HepG2 (cell line): Measurements from ENCODE around the gene SMIM36. TPM values are rescaled to one million over a fixed set of nuclear protein-coding genes. Genes with fewer than 3 reads are reported as not detected.

Experiments
- AGO2 ChIP-seq: fragments of 200-400 bp; formaldehyde crosslinking; optimal IDR thresholded peaks from 2 replicates; pipeline ENCODE3; 2017; ENCODE audit warnings: mild to moderate bottlenecking, low read depth, low read length, moderate library complexity
- BRCA1 ChIP-seq: sonication (generic); formaldehyde crosslinking; IDR thresholded peaks from 2 replicates; pipeline ENCODE4 v1.4.0; 2020; ENCODE audit warnings: missing genetic modification reagents
- CCDC6 ChIP-seq: sonication (generic); formaldehyde crosslinking; IDR thresholded peaks from 2 replicates; pipeline ENCODE4 v1.8.1; 2022; ENCODE audit warnings: mild to moderate bottlenecking, missing genetic modification reagents, moderate library complexity
- DDIT3 ChIP-seq: sonication (generic); formaldehyde crosslinking; IDR thresholded peaks from 2 replicates; pipeline ENCODE4 v1.4.0; 2020; ENCODE audit warnings: mild to moderate bottlenecking, missing genetic modification reagents
- E2F1 ChIP-seq: sonication (generic); formaldehyde crosslinking; IDR thresholded peaks from 2 replicates; pipeline ENCODE4 v1.5.0; 2020; ENCODE audit warnings: missing genetic modification reagents
- FOXK1 ChIP-seq: sonication (generic); formaldehyde crosslinking; IDR thresholded peaks from 2 replicates; pipeline ENCODE4 v1.4.0; 2020; ENCODE audit warnings: low read depth, missing genetic modification reagents, borderline replicate concordance
- FOXP1 ChIP-seq, 2 experiments: fragments of 450-650 bp in 1 of 2; IDR thresholded peaks; 2 replicates each; pipeline ENCODE4 v1.6.1; 2017 to 2018; ENCODE audit warnings: antibody characterized with exemption in 1 of 2
- GABPB1 ChIP-seq: IDR thresholded peaks from 2 replicates; pipeline ENCODE4 v1.6.1; 2016; ENCODE audit warnings: mild to moderate bottlenecking, missing genetic modification reagents, moderate library complexity, missing compliant biosample characterization
- GFI1 ChIP-seq: sonication (generic); formaldehyde crosslinking; IDR thresholded peaks from 2 replicates; pipeline ENCODE4 v1.5.0; 2020; ENCODE audit warnings: missing genetic modification reagents, mild to moderate bottlenecking, borderline replicate concordance
- HOXD1 ChIP-seq: sonication (generic); formaldehyde crosslinking; IDR thresholded peaks from 2 replicates; pipeline ENCODE4 v1.5.0; 2020; ENCODE audit warnings: missing genetic modification reagents
- KDM4B ChIP-seq: sonication (generic); formaldehyde crosslinking; IDR thresholded peaks from 2 replicates; pipeline ENCODE4 v1.4.0; 2020; ENCODE audit warnings: missing genetic modification reagents
- POGK ChIP-seq: sonication (generic); formaldehyde crosslinking; conservative IDR thresholded peaks from 2 replicates; pipeline ENCODE4 v1.8.0; 2022; ENCODE audit warnings: mild to moderate bottlenecking, moderate library complexity, missing genetic modification reagents
- STAG1 ChIP-seq: sonication (generic); formaldehyde crosslinking; IDR thresholded peaks from 2 replicates; pipeline ENCODE4 v1.4.0; 2020; ENCODE audit warnings: missing genetic modification reagents
- SYNCRIP ChIP-seq: fragments of 200-400 bp; formaldehyde crosslinking; IDR thresholded peaks from 2 replicates; pipeline ENCODE4 v1.6.1; 2018; ENCODE audit warnings: mild to moderate bottlenecking, low read depth, low read length; ENCODE audit not compliant: insufficient read depth
- TCF7L2 ChIP-seq: IDR thresholded peaks from 2 replicates; pipeline ENCODE4 v1.6.1; 2011; ENCODE audit warnings: mild to moderate bottlenecking, low read depth, low read length, moderate library complexity
- YEATS2 ChIP-seq: sonication (generic); formaldehyde crosslinking; IDR thresholded peaks from 2 replicates; pipeline ENCODE4 v1.4.0; 2020; ENCODE audit warnings: missing genetic modification reagents, borderline replicate concordance
- ZBTB20 ChIP-seq: sonication (generic); formaldehyde crosslinking; IDR thresholded peaks from 2 replicates; pipeline ENCODE4 v1.8.1; 2023; ENCODE audit warnings: missing genetic modification reagents, low read depth, mild to moderate bottlenecking, borderline replicate concordance
- ZBTB43 ChIP-seq: sonication (generic); formaldehyde crosslinking; conservative IDR thresholded peaks from 2 replicates; pipeline ENCODE4 v1.4.0; 2020; ENCODE audit warnings: missing genetic modification reagents
- ZBTB8A ChIP-seq: sonication (generic); formaldehyde crosslinking; IDR thresholded peaks from 2 replicates; pipeline ENCODE4 v1.4.0; 2020; ENCODE audit warnings: mild to moderate bottlenecking, low read depth, missing genetic modification reagents, borderline replicate concordance
- ZIK1 ChIP-seq: sonication (generic); formaldehyde crosslinking; IDR thresholded peaks from 2 replicates; pipeline ENCODE4 v1.5.0; 2020; ENCODE audit warnings: mild to moderate bottlenecking, low read depth, missing genetic modification reagents, borderline replicate concordance
- ZNF124 ChIP-seq: sonication (generic); formaldehyde crosslinking; IDR thresholded peaks from 2 replicates; pipeline ENCODE4 v1.4.0; 2020; ENCODE audit warnings: missing genetic modification reagents
- ZNF3 ChIP-seq: IDR thresholded peaks from 2 replicates; pipeline ENCODE4 v1.7.0; 2017; ENCODE audit warnings: inconsistent platforms
- ZNF484 ChIP-seq: sonication (generic); formaldehyde crosslinking; IDR thresholded peaks from 2 replicates; pipeline ENCODE4 v1.5.1; 2020; ENCODE audit warnings: mild to moderate bottlenecking, low read depth, missing genetic modification reagents, borderline replicate concordance
- ZNF577 ChIP-seq: sonication (generic); formaldehyde crosslinking; IDR thresholded peaks from 2 replicates; pipeline ENCODE4 v1.4.0; 2020; ENCODE audit warnings: mild to moderate bottlenecking, low read depth, missing genetic modification reagents, borderline replicate concordance
- ZNF678 ChIP-seq: sonication (generic); formaldehyde crosslinking; IDR thresholded peaks from 2 replicates; pipeline ENCODE4 v1.4.0; 2020; ENCODE audit warnings: mild to moderate bottlenecking, missing genetic modification reagents
- ZNF761 ChIP-seq: sonication (generic); formaldehyde crosslinking; conservative IDR thresholded peaks from 2 replicates; pipeline ENCODE4 v1.4.0; 2020; ENCODE audit warnings: mild to moderate bottlenecking, missing genetic modification reagents
- polyA plus RNA-seq, 8 experiments: library from polyadenylated mRNA; depleted of rRNA in 3 of 8; stranded (reverse) in 7 of 8; unstranded in 1 of 8; fragments of >200 nt; fragmentation: Illumina TruSeq in 4 of 8; extraction: Trizol in 4 of 8; gene quantifications; 2 replicates each; pipeline versions ENCODE4 v1.2.1 to v1.2.3, GENCODE V29; 2011 to 2016; ENCODE audit warnings: low read depth in 4 of 8, missing spikeins in 1 of 8, mixed read lengths in 1 of 8; ENCODE audit not compliant: insufficient read depth in 1 of 8
- total RNA-seq, 5 experiments: library from RNA; depleted of rRNA; stranded (reverse); fragments of >200 nt; fragmentation: Illumina TruSeq; extraction: Trizol; gene quantifications; 2 replicates each; pipeline ENCODE4 v1.2.3, GENCODE V29; 2016; ENCODE audit warnings: low read depth in 1 of 5

Gene SMIM36
- total and polyA plus RNA-seq, 2 of the 13 experiments (the other 11 are each of a cell fraction or from before 2014, with no cell fraction given): not detected

- no peak for TF ChIP-seq ZNF484 (CRISPR knock-in tag)
- peak; percentile 89 for TF ChIP-seq GFI1 (CRISPR knock-in tag)
- TF ChIP-seq ZBTB8A (CRISPR knock-in tag): no peak
- no peak; the same call in 1 of the 2 replicates for TF ChIP-seq ZNF124 (CRISPR knock-in tag)
- TF ChIP-seq KDM4B (CRISPR knock-in tag): peak; percentile 82; the same call in 1 of the 2 replicates
- peak; percentile 70; the same call in 1 of the 2 replicates for TF ChIP-seq FOXK1 (CRISPR knock-in tag)
- TF ChIP-seq BRCA1 (CRISPR knock-in tag): peak; percentile 77; the same call in 1 of the 2 replicates
- peak; percentile 82 for TF ChIP-seq TCF7L2
- peak; percentile 28; the same call in 1 of the 2 replicates for TF ChIP-seq DDIT3 (CRISPR knock-in tag)
- TF ChIP-seq AGO2: peak; percentile 40
- peak; percentile 82; the same call in 1 of the 2 replicates for TF ChIP-seq HOXD1
- TF ChIP-seq STAG1 (CRISPR knock-in tag): peak; percentile 43; the same call in 1 of the 2 replicates
- peak; percentile 45; the same call in 1 of the 2 replicates for TF ChIP-seq ZNF3 (CRISPR knock-in tag)
- TF ChIP-seq FOXP1 (IDR thresholded peaks at IDR 0.05): no peak
- peak; percentile 96 for TF ChIP-seq FOXP1 (CRISPR knock-in tag; IDR thresholded peaks at IDR 0.05)
- TF ChIP-seq E2F1 (CRISPR knock-in tag): peak; percentile 47; the same call in 1 of the 2 replicates
- TF ChIP-seq POGK (CRISPR knock-in tag): peak; percentile 40; the same call in 1 of the 2 replicates
- no peak; the same call in 1 of the 2 replicates for TF ChIP-seq YEATS2 (CRISPR knock-in tag)
- no peak for TF ChIP-seq ZNF577 (CRISPR knock-in tag)
- peak; percentile 99 for TF ChIP-seq ZBTB43 (CRISPR knock-in tag)
- peak; percentile 61; the same call in 1 of the 2 replicates for TF ChIP-seq ZNF678
- peak; percentile 71 for TF ChIP-seq ZBTB20 (CRISPR knock-in tag)
- TF ChIP-seq CCDC6 (CRISPR knock-in tag): no peak
- no peak for TF ChIP-seq SYNCRIP
- 0 out of 2 replicates have a peak, but pooled peaks have one; percentile 60 for TF ChIP-seq ZNF761
- no peak for TF ChIP-seq ZIK1 (CRISPR knock-in tag)
- no peak; the same call in 1 of the 2 replicates for TF ChIP-seq GABPB1
Measured at GRCh38 chr17:55446581-55447205, 64.6 kb downstream of the SMIM36 start (continued).
